BLaER1 (cell line): ENCODE measurements around the gene DLL1.
A peak's percentile ranks its signal among the peaks of the same experiment; 100 is the strongest.

Source experiments
- H3K27ac ChIP-seq: shearing (Covaris generic); formaldehyde crosslinking; 2 replicates; pipeline ENCODE4 v1.8.1; 2022
- H3K27me3 ChIP-seq: shearing (Covaris generic); formaldehyde crosslinking; 2 replicates; pipeline ENCODE4 v1.8.1; 2022
- H3K36me3 ChIP-seq: shearing (Covaris generic); formaldehyde crosslinking; 2 replicates; pipeline ENCODE4 v1.8.1; 2022
- H3K4me1 ChIP-seq: shearing (Covaris generic); formaldehyde crosslinking; 2 replicates; pipeline ENCODE4 v1.8.1; 2022
- H3K4me2 ChIP-seq: shearing (Covaris generic); formaldehyde crosslinking; 2 replicates; pipeline ENCODE4 v1.8.1; 2022
- H3K4me3 ChIP-seq: shearing (Covaris generic); formaldehyde crosslinking; 2 replicates; pipeline ENCODE4 v1.8.1; 2022
- H3K9ac ChIP-seq: shearing (Covaris generic); formaldehyde crosslinking; 2 replicates; pipeline ENCODE4 v1.8.1; 2022
- H3K9me3 ChIP-seq: shearing (Covaris generic); formaldehyde crosslinking; 2 replicates; pipeline ENCODE4 v1.8.1; 2022
- H4K20me1 ChIP-seq: shearing (Covaris generic); formaldehyde crosslinking; 2 replicates; pipeline ENCODE4 v1.8.1; 2022
- Cebpa-rat ChIP-seq: shearing (Covaris generic); IDR thresholded peaks from 2 replicates; pipeline ENCODE4 v1.8.1; 2022

DLL1 gene

DNA sequence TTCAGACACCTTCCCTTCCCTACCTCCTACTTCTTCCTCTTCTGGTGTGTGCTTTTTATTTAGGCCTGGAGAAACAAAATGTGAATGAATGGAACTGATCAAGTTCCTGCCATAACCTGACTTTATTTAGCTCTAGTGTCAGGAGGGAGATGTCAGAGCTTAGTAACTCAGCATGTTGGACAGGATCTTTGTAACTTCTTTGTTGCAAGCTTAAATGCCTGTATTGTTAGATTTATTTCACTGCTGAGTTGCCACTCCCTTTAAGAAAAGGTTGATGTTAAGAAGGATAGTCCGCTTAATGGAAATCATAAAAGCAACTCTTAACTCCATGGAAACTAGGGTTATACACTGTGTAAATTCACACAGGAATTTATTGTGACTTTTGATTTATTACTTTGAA is 17.9 kb upstream of the DLL1 start:
- Histone ChIP-seq H3K4me2 (peak overlapping the region; percentile 93), H4K20me1 (peaks cover 63% of the 10 kb centered on the region), H3K36me3 (peaks cover 16% of the 10 kb centered on the region), H3K27ac (no peak overlapping the region), H3K27me3 (no peaks in the 10 kb centered on the region), H3K9me3 (no peaks in the 10 kb centered on the region), H3K4me3 (no peak overlapping the region), H3K9ac (no peak overlapping the region), H3K4me1 (peaks cover 33% of the 10 kb centered on the region)
- TF ChIP-seq Cebpa-rat = no peak

DNA sequence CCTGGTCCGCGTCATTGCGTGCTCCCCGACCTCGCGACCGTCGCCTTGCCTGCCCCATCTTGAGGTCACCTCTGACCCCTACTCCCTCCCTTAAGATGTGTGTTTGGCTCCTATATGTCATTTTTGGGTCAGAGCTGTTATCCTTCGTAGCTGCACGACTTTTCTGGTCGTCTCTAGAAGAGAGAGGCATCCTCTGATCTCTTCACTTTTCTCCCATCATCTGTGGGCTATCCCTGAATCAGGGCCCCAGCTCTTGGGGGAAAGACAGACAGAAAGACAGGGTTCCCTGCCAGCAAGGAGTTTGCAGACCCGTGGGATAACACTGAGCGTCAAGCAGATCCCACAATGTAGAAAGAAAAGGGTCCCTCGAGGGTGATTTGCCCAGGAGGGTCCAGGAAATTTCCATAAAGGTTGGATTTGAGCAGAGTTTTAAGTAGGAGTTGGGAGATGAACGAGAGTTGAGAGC is 16.2 kb upstream of the DLL1 start:
- H3K27me3 ChIP-seq = no peaks in the 10 kb centered on the region; the same call in 1 of the 2 replicates
- H3K27ac ChIP-seq = peak overlapping the region; percentile 92
- peak overlapping the region; percentile 83 for H3K4me3 ChIP-seq
- peaks cover 47% of the 10 kb centered on the region for H4K20me1 ChIP-seq
- H3K9ac ChIP-seq = peak overlapping the region; percentile 87
- peaks cover 33% of the 10 kb centered on the region for H3K4me1 ChIP-seq
- peaks cover 16% of the 10 kb centered on the region for H3K36me3 ChIP-seq
- H3K9me3 ChIP-seq = peaks cover 2% of the 10 kb centered on the region; the same call in 1 of the 2 replicates
- TF ChIP-seq Cebpa-rat = no peak
- H3K4me2 ChIP-seq = peak overlapping the region; percentile 93

DNA sequence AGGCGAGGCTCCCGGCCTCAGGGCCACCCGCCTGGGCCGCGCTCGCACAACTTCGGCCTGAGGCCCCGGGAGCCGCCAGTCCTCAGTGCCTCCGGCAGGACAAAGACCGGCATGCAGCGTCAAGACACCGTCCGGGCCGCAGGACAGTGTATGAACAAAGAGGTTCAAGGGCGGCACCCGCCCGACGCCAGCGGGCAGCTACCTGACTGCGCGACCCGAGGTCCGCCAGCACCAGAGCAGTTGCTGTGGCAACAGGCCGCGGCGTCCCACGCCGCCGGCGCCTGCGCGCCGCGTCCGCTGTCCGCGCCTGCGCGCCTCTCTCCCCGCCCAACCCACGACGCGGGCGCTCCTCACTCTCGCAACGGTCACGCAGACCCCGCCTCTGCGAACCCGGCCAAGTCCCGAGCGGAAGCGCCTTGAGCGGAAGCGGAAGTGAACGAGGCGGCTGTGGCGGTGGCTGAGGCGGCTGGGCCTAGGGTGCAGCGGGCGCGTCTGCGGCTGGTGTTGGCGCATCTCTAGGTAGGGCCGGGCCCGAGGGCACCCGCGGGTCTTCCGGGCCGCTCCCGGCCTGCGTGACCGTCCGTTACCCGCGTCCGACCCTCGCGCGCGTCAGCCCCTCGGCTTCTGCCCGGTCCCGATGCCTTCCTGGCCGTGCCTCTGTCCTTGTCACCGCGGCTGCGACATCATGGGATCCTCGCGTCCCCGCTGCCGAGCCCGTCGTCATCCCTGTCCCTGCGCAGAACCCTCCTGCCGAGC is 15.6 kb upstream of the DLL1 start, which contains the start of gene FAM120B:
TSS of gene FAM120B (plus strand) at position 435 of the 756 bp plus-strand sequence. CDS start 10,633 bp downstream, outside the sequence.
- H3K27me3 ChIP-seq = no peaks in the 10 kb centered on the region; the same call in 1 of the 2 replicates
- H3K9ac ChIP-seq = peak within 1 kb of the TSS; percentile 87
- H3K4me3 ChIP-seq = peak within 1 kb of the TSS; percentile 83
- peaks cover 8% of the 10 kb centered on the region for H3K9me3 ChIP-seq
- peak within 1 kb of the TSS; percentile 92 for H3K27ac ChIP-seq
- H3K4me1 ChIP-seq = peaks cover 33% of the 10 kb centered on the region
- H3K36me3 ChIP-seq = peaks cover 13% of the 10 kb centered on the region
- peak within 1 kb of the TSS; percentile 96 for H3K4me2 ChIP-seq
- TF ChIP-seq Cebpa-rat = no peak
- peaks cover 42% of the 10 kb centered on the region for H4K20me1 ChIP-seq

GRCh38 chr6:170305805-170306323 is 15.0 kb upstream of the DLL1 start:
- peaks cover 15% of the 10 kb centered on the region for H3K9me3 ChIP-seq
- TF ChIP-seq Cebpa-rat = no peak
- H3K36me3 ChIP-seq = peaks cover 7% of the 10 kb centered on the region; the same call in 1 of the 2 replicates
- H3K27ac ChIP-seq = no peak overlapping the region
- H4K20me1 ChIP-seq = peaks cover 36% of the 10 kb centered on the region
- H3K27me3 ChIP-seq = peaks cover 2% of the 10 kb centered on the region; the same call in 1 of the 2 replicates
- H3K4me1 ChIP-seq = peaks cover 33% of the 10 kb centered on the region
- H3K4me3 ChIP-seq = peak overlapping the region; percentile 83
- H3K4me2 ChIP-seq = peak overlapping the region; percentile 96
- peak overlapping the region; percentile 87 for H3K9ac ChIP-seq

DNA sequence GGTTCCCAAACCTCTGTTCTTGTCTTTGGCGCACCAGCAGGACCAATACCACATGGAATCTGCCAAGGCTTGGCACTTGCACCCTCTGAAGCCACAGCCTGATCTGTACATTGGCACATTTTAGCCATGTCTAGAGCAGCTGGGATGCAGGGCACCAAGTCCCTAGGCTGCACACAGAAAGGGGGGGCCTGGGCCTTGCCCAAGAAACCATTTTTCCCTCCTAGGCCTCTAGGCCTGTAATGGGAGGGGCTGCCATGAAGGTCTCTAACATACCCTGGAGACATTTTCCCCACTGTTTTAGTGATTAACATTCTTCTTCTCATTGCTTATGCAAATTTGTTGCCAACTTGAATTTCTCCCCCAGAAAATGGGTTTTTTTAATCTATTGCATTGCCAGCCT is 10.3 kb upstream of the DLL1 start:
- H3K4me3 ChIP-seq = no peak overlapping the region
- H4K20me1 ChIP-seq = peaks cover 27% of the 10 kb centered on the region
- no peaks in the 10 kb centered on the region for H3K36me3 ChIP-seq
- no peak for TF ChIP-seq Cebpa-rat
- H3K27me3 ChIP-seq = peaks cover 49% of the 10 kb centered on the region
- peaks cover 21% of the 10 kb centered on the region for H3K4me1 ChIP-seq
- no peak overlapping the region for H3K9ac ChIP-seq
- H3K9me3 ChIP-seq = peaks cover 23% of the 10 kb centered on the region
- no peak overlapping the region for H3K4me2 ChIP-seq
- no peak overlapping the region for H3K27ac ChIP-seq

DNA sequence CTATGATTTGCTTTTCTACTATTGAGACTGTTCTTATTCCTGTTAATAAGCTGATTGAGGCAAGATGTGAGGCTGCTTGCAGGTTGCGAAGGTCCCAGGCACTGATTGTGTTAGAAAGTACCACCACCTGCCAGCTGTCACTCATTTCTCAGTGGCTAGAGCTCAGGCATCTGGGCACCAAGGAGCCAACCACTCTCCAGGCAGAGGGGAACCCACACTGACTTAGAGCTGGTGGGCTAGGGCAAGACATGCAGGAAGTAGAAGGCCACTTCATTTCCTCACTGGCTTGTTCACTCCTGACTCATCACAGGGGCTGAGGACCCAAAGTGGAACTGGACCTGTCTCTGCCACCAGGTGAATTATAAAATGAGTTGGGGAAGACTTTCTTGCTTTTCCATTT is 7.8 kb upstream of the DLL1 start:
- Histone ChIP-seq H4K20me1 (peaks cover 52% of the 10 kb centered on the region), H3K4me1 (peaks cover 24% of the 10 kb centered on the region), H3K27ac (no peak overlapping the region), H3K36me3 (no peaks in the 10 kb centered on the region), H3K27me3 (peaks cover 74% of the 10 kb centered on the region), H3K9ac (no peak overlapping the region), H3K4me2 (no peak overlapping the region), H3K9me3 (peaks cover 23% of the 10 kb centered on the region), H3K4me3 (no peak overlapping the region)
- no peak for TF ChIP-seq Cebpa-rat

DNA sequence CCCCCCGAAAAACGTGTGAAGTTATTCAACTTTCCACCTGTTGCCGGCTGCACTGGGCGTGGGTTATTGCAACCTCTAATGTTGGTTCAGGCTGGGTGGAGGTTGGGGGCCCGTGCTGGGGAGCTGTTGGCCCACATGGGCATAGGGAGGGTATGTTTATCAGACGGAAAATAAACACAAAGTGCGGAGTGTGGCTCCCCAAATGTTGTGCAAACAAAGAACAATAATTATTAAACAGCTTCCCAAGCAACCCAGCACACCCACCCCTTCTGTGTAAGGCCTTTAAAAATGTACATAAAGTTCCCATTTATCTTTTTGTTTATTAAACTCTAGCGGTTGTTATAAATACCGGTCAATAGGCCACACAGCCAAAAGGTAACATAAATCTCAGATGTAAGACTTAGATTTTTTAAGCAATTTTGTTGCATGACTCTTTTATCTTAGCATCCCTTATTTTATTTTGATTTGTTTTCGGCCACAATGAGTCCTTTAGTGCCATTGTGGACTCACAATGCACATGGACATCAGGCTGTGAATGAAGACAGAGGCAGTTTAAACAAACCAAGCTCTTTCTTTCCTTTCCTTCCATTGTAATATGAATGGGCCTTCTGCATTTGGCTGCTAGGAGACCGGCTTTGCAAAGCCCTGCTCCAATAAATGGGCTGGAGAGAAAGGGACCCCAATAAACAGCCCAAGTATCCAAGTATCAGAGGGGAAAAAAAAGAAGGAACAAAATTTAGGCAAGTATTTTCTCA is 6.9 kb upstream of the DLL1 start:
- no peak overlapping the region for H3K4me2 ChIP-seq
- peaks cover 62% of the 10 kb centered on the region for H4K20me1 ChIP-seq
- no peak overlapping the region for H3K4me3 ChIP-seq
- no peak overlapping the region for H3K9ac ChIP-seq
- H3K36me3 ChIP-seq = no peaks in the 10 kb centered on the region
- peaks cover 23% of the 10 kb centered on the region for H3K9me3 ChIP-seq
- H3K27ac ChIP-seq = no peak overlapping the region
- H3K4me1 ChIP-seq = peaks cover 24% of the 10 kb centered on the region
- no peak for TF ChIP-seq Cebpa-rat
- H3K27me3 ChIP-seq = peaks cover 83% of the 10 kb centered on the region

GRCh38 chr6:170296746-170297575 is 6.1 kb upstream of the DLL1 start:
- Histone ChIP-seq H3K9ac (no peak overlapping the region), H3K4me3 (peak overlapping the region; percentile 66), H3K4me2 (peak overlapping the region; percentile 96), H3K4me1 (peaks cover 25% of the 10 kb centered on the region), H3K36me3 (no peaks in the 10 kb centered on the region), H3K9me3 (peaks cover 19% of the 10 kb centered on the region), H3K27me3 (peaks cover 91% of the 10 kb centered on the region), H4K20me1 (peaks cover 70% of the 10 kb centered on the region), H3K27ac (no peak overlapping the region)
- no peak for TF ChIP-seq Cebpa-rat

- peaks cover 14% of the 10 kb centered on the region for H3K9me3 ChIP-seq
- H3K27ac ChIP-seq = no peak overlapping the region
- no peaks in the 10 kb centered on the region for H3K36me3 ChIP-seq
- H3K9ac ChIP-seq = no peak overlapping the region
- peak overlapping the region; percentile 96 for H3K4me2 ChIP-seq
- H3K4me3 ChIP-seq = peak overlapping the region; percentile 66
- H3K27me3 ChIP-seq = peaks cover 97% of the 10 kb centered on the region
- no peak for TF ChIP-seq Cebpa-rat
- peaks cover 75% of the 10 kb centered on the region for H4K20me1 ChIP-seq
- H3K4me1 ChIP-seq = peaks cover 31% of the 10 kb centered on the region
Measured at GRCh38 chr6:170296423-170296745, 5.5 kb upstream of the DLL1 start.
